HG02678 (cell line): ENCODE results near the gene TMED4.
"Not testable (repeated sequence)": the region's sequence is repeated elsewhere in the genome, so short reads cannot be mapped to it uniquely, and the experiment has no call there.

Experiments
- ATAC-seq: cut with Tn5 transposase; IDR thresholded peaks from one replicate; pipeline ENCODE4 v1.9.1; 2021; ENCODE audit warnings: mild to moderate bottlenecking, moderate library complexity; ENCODE audit not compliant: unreplicated experiment

The TMED4 gene

DNA sequence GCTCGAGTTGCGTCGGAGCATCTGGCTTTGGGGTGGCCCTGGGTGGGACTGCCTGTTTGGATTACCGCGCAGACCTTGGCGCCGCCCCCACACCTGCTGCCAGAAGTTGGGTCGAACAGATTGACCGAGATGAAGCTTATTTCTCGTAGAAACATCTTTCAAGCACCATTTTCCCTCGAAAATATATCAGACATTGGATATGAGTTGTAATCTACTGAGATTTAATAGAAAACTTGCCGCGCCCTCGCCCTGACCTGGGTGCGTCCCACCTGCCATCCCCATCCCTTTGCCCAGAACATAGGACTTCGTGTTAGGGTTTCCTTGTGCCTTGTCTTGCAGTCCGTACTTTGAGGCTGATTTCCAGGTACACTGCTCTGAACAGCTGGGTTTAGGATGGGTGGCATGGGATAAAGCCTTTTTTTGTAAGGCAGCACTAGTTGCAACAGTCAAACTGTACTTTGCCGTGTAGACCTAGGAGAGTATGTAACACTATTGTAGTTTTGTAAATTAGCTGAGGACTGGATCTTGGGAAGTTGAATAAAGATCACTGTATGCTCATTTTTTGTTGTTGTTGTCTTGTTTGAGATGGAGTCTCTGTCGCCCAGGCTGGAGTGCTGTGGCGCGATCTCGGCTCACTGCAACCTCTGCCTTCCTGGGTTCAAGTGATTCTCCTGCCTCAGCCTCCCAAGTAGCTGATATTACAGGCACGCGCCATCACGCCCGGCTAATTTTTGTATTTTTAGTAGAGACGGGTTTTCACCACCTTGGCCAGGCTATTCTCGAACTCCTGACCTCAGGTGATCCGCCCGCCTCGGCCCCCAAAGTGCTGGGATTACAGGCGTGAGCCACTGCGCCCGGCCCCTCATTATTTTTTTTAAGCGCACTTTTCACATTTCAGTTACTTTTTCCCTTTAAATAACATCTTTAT lies 25.4 kb upstream of the TMED4 start:
- no peak for ATAC-seq

DNA sequence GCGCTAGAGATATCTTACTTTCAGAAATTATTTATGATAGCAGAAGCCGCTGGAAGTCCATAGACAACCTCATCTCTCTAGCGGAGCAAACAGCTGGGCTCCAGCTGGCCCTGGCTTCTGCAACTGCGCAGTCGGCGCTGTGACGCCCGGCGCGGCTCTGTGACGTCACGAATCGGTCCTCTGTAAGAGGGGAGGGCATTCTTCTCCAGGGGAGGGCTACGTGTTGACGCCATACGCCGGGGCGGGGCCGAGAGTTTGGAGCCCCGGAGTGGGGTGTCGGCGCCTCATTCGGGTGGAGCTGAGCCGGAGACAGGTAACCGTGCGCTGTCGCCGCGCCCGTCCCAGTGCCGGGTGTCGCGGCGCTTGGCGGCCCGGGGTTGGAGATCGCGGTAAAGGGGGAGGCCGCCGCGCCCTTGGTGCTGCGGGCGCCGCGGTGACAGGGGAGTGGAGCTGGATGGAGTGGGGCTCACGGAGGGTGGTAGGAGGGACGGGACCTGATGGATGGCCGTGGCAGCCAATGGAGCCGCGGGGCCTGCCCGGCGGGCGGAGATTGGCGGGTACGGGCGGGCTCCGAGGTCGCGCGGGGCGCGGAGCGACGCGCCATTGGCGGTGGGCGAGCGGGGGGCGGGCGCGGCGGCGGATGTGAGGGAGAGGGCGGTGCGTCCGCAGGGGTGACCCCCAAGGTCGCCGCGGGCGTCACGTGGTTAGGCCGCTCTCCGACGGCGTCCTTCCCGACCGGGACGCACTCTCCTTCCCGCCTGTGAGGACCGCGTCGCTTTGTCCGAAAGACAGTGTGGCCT lies 24.5 kb upstream of the TMED4 start, which contains the start of gene OGDH:
TSS of gene OGDH (plus strand) at position 287 of the 800 bp plus-strand sequence. CDS start 17,717 bp downstream, outside the sequence.
- peak; percentile 94 for ATAC-seq

DNA sequence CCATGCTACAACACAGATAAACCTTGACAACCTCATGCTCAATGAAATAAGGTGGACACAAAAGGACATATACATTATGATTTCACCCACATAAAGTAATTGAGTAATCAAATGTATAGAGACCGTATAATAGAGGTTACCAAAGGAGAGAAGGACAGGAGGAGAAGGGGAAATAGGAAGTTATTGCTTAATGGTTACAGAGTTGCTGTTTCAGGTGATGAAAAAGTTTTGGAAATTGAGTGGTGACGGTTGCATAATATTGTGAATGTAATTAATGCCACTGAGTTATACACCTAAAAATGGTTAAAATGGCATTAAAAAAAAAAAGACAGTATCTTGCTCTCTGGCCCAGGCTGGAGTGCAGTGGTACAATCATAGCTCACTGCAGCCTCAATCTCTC lies 22.9 kb upstream of the TMED4 start:
- no peak for ATAC-seq

DNA sequence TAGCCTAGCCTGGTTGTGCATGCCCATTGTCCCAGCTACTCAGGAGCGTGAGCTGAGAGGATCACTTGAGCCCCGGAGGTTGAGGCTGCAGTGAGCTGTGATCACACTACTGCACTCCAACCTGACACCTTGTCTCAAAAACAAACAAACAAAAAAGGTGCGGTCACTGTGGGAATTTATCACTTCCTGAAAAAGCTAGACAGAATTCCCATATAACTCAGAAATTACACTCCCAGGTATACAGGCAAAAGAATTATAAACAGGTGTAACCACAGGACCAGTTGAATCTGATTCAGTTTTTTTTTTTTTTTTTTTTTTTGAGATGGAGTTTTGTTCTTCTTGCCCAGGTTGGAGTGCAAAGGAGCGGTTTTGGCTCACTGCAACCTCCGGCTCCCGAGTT lies 21.2 kb upstream of the TMED4 start:
- no peak for ATAC-seq

DNA sequence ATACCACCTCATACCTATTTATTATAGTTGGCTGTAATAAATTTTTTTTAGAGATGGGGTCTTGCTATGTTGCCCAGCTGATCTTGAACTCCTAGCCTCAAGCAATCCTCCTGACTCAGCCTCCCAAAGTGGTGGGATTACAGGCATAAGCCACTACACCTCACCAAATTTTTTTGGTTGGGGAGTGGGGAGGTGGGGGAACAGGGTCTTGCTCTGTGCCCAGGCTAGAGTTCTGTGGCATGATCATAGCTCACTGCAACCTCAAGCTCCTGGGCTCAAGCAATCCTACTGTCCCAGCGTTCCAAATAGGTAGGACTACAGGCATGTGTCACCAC lies 20.5 kb upstream of the TMED4 start:
- no peak for ATAC-seq

DNA sequence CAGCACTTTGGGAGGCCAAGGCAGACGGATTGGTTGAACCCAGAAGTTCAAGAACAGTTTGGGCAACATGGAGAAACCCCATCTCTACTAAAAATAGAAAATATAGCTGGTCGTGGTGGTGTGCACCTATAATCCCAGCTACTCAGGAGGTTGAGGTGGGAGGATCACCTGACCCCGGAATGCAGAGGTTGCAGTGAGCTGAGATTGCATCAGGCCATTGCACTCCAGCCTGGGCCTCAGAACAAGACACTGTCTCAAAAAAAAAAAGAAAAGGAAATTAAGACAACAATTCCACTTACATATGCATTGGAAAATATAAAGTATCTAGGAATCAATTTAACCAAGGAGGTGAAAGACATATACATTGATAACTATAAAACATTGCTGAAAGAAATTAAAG lies 17.2 kb upstream of the TMED4 start:
- ATAC-seq, result no peak

DNA sequence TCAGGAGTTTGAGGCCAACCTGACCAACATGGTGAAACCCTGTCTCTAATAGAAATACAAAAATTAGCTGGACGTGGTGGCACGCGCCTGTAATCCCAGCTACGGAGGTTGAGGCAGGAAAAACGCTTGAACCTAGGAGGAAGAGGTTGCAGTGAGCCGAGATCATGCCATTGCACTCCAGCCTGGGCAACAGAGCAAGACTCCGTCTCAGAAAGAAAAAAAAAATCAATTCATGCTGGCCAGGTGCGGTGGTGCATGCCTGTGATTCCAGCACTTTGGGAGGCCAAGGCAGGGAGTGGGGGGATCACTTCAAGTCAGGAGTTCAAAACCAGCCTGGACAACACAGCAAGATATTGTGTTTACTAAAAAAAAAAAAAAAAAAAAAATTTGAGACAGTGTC lies 15.2 kb upstream of the TMED4 start:
- ATAC-seq, result not testable (repeated sequence)

DNA sequence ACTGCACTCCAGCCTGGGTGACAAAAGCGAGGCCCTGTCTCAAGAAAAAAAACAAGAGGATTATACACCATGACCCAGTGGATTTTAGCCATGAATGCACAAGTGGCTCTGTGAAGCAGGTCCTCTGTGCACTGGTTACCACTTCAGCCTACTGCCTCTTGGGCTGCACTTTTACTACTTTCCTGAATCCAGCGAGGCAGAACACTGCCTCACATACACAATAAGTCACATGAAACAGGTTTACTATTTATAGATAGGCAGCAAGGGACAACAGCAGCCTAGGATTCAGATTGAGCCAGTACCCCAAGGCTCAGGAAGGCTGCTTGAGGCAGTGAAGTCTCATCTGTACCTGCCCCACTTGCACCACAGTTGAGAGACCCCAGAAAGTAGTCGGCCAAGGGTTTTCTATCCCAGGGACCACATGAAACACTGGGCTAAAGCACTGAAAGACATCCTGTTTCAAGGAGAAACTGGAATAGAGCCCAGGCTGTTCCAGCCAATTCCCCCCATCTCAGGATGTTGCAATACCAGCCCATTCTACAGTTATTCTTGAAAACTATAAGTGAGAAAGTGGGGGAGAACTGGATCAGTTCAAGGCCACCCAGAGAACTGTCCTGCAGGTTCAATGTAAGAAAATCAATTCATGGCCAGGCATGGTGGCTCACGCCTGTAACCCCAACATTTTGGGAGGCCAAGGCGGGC lies 14.1 kb upstream of the TMED4 start:
- ATAC-seq, result no peak

DNA sequence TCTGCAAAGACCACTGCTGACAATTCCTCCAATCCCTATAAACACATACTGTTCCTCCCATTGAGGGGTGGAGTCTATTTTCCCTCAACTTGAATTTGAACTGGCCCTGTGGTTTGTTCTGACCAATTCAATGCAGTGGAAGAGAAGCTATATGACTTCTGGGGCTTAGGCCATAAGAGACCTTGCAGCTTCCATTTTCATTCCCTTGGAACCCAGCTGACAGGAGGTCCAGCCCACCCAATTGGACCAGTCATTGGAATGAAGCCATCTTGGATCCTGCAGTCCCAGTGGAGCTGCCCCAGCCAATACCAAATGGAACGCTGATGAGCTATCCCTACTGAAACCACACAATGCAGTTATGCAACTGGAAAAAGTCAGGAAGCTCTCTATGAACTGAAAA lies 8.9 kb upstream of the TMED4 start:
- no peak for ATAC-seq

DNA sequence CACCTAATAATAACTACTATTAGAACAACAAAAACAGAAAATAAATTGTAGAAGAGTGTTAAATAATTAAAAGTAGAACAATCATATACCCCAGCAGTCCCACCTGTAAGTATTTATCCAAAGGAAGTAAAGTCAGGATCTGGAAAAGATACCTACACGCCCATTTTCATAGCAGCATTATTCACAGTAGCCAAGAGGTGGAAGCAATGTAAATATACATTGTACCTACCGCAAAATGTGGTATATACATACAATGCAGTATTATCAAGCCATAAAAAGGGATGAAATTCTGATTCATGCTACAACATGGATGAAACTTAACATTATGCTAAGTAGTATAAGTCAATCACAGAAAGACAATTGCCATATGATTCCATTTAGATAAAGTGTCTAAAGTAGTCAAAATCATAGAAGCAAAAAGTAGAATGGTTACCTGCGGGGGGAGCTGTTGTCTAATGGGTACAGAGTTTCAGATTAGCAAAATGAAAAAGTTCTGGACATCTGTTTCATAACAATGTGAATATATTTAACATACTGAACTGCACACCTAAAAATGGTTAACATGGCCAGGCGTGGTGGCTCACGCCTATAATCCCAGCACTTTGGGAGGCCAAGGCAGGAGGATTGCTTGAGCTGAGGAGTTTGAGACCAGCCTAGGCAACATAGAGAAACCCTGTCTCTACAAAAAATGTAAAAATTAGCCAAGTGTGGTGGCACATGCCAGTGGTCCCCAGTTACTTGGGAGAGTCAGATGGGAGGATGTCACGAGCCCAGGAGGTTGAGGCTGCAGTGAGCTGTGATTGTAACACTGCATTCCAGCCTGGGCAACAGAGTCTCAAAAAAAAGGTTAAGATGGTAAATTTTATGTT lies 6.0 kb upstream of the TMED4 start:
- peak; percentile 40 for ATAC-seq

DNA sequence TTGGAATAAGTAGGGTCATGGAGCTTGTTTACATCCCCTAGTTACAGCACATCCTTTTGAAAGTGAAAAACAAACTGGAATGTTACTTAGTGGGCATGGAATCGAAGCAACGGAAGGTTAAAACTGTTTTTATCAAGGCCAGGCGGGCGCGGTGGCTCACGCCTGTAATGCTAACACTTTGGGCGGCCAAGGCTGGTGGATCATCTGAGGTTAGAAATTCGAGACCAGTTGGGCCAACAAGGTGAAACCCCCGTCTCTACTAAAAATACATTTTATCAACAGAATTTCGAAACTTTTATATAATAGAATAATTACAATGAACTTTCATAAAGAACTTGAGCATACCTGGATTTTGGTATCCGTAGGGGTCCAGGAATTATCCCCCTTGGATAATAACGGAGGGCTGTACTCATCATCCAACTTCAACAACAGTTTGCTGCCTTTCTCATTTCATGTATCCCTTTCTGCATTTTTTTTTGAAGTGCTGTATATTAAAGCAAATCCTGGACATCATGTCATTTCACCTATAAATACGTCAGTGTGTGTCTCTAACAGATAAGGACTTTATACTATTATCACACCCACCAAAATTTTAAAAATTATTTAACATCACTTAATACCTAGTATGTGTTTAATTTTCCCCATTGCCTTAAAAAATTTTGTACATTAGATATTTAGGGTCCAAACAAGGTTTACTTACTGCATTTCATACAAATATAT lies 1.3 kb upstream of the TMED4 start:
- ATAC-seq, result no peak

DNA sequence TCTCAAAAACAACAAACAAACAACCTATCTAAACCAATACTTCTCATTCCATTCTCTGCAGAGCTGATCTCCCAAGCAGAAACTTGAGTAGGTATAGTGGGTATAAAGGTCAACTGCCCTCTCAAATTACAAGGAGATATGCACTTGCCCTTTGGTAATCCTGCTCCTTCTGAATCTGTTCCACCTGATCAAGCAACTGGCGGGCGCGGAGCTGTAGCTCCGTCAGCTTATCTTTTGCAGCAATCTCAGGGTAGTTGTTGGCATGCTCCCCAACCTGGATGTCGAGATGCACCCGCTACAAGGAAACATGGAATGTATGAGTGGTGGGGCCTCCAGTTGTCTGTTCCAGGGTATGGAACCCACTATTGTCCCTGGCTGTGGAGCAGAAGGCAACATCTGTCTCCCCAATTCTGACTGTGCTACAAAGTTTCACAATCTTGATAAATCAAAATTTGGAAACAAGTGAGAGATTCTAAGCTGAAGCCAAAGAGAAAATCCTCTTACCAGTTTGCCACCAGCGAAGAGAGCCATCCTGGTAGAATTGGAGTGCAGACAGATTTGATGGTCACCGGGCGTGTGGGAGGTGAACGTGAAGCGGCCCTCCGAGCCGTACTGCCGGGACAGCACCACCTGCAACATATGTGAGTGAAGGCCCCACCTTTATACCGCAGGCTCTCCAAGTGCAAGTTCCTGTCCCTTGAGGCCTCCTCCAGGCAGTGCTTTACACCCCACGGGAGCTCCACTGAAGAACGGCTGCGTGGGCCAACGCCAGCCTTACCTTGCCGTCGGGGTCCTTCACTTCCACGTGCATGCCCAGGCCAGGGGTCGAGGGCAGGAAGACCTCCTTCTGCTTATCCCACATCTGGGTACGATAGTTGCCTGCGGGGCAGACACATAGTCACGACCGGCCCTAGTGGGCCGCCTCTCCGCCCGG lies 819 bp downstream of the TMED4 start:
- peak; percentile 28 for ATAC-seq

DNA sequence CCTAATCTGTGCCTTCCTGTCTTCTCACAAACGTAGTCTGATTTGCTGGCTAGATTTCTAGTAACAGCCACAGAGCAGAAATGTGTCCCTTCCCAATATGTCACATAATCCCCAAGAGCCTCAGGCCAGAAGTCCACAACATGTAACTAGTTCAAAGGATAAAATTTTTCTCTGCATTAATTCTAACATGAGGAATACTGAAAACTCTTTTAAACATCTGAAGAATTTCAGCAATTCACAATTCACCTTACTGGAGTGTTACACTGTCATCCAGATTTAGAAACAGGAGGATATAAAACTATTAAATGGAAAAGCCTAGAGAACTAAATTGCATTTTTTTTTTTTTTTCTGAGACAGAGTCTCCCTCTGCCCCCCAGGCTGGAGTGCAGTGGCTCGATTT lies 5.8 kb downstream of the TMED4 start:
- no peak for ATAC-seq

DNA sequence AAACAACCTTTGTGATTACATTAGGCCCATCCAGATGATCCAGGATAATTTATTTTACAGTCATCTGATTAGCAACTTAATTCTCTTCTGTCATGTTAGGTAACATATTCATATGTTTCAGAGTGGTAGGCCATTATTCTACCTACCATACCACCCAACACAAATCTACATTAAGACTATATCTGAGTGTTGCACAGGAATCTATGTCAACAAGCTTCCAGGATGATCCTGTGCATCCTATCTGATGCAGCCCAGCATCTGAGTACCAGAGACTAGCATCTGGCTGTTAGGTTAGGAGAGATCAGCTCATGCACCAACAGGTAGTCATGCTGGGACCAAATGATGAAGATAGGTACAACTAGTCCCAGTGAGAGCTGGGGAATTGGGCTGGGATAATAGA lies 7.0 kb downstream of the TMED4 start:
- no peak for ATAC-seq

DNA sequence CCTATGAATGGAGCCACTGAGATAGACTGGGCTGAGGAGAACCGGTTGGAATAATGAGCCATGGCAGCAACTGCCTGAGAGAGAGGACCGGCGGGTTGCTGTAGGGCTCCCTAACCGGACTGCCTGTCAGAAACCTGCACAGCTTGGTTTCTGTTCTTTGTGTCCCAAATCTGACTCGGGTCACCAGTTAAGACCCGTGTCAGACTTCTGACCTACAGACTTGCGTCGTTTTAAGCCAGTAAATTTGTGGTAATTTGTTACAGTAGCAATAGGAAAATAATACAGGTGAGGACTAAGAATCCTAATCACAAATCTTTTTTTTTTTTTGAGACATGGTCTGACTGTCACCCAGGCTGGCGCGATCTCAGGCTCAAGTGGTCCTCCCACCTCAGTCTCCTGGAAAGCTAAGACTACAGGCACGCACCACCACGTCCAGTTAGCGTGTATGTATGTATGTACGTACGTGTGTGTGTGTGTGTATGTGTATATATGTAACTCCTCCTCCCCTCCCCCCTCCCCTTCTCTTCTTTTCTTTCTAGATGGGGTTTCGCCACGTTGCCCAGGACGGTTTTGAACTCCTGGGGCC lies 7.7 kb downstream of the TMED4 start:
- no peak for ATAC-seq

DNA sequence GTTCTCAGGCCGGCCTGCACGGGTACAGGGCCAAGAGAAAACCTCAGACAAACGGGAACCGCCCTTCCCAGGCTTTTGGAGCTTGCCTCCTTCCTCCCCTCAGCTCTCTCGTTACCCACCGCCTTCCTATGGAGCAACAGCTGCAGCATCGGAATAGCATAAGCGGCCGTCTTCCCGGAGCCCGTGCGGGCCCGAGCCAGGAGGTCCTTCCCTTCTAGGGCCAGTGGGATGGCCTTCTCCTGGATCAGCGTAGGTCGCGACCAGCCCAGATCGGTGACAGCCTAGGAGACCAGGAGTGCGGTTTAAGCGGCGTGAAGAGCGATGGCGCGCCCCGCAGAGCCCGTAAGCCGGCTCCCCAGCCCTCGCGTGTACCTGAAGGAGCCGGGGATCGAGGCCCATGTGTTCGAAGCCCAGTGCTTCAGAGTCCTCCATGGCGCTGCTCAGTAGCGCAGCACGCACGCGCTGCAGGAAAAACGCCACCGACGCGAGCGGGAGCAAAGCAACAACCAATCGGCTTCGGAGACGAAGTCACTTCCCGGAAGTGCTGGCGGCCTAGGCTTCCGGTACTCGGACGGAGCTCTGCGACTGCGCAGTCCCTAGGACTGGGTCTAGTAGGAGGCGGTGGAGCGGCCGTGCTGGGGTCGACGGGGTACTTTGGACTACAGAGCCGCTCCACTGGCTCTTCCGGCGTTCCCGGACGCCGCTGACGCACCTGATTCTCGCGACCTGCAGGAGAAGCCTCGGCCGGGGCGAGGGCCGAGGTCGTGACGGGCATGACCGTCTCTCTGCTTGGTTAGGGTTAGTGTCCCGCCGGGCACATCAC lies 8.4 kb downstream of the TMED4 start, which contains the start of gene DDX56:
TSS of gene DDX56 (minus strand) at position 445 of the 823 bp plus-strand sequence. CDS start at position 432, 13 bp downstream.
- peak; percentile 98 for ATAC-seq

DNA sequence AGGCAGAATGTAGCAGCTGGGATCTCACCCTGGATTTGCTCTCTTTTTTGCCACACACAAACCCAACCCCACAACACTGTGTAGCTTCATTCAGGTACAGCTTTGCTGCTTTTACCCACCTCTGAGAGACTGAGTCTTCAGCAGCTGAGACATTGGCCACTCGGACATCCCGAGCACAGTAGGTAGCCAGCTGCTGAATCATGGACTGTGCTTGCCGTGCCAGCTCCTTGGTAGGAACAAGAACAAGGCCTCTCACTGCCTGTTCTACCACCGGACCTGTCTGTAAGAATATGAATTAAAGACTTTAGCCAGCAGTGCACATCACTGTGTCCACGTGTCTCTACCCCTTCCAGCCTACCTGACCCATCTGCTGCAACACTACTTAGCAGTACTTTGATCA lies 9.3 kb downstream of the TMED4 start:
- ATAC-seq, result no peak
